Endothelial cell of umbilical vein (primary cell): ENCODE data around the gene DHRS12.

Experiments
- CTCF ChIP-seq, 2 donors: IDR thresholded peaks; 1 replicate in 1 of 2; 2 replicates in 1 of 2; pipeline ENCODE4 v1.5.1; 2011; ENCODE audit warnings: low read length in 2 of 2, mild to moderate bottlenecking in 2 of 2, moderate library complexity in 2 of 2, control low read depth in 1 of 2, inconsistent platforms in 1 of 2, low read depth in 1 of 2; ENCODE audit not compliant: insufficient read depth in 1 of 2; ENCODE audit errors: extremely low read depth in 1 of 2
- JUN ChIP-seq: IDR thresholded peaks from 2 replicates; pipeline ENCODE4 v1.6.1; 2011; ENCODE audit warnings: borderline replicate concordance, low read depth; ENCODE audit not compliant: insufficient read length, insufficient read depth
- MAX ChIP-seq: IDR thresholded peaks from 2 replicates; pipeline ENCODE4 v1.6.1; 2011; ENCODE audit not compliant: insufficient read depth, insufficient read length
- MYC ChIP-seq: IDR thresholded peaks from one replicate; pipeline ENCODE4 v1.6.1; 2011; ENCODE audit warnings: mild to moderate bottlenecking, low read depth, low read length
- POLR2A ChIP-seq: IDR thresholded peaks from 2 replicates; pipeline ENCODE4 v1.6.1; 2012; ENCODE audit warnings: low read depth, mild to moderate bottlenecking, control low read depth, low read length
- POLR2AphosphoS5 ChIP-seq: IDR thresholded peaks from 2 replicates; pipeline ENCODE4 v1.6.1; 2012; ENCODE audit warnings: low read depth, mild to moderate bottlenecking, control low read depth, low read length, moderate library complexity; ENCODE audit not compliant: insufficient read depth

GRCh38 chr13:51769455-51770127 is 34.4 kb downstream of the DHRS12 start:
- TF ChIP-seq CTCF (IDR thresholded peaks at IDR 0.05; ENCODE audit: extremely low read depth in 1 of 2, insufficient read depth in 1 of 2, low read depth in 1 of 2, low read length in 2 of 2) (no peak), MAX (no peak), POLR2A (no peak), POLR2AphosphoS5 (no peak), MYC (no peak), JUN (no peak)
